Measurements from ENCODE around the gene APOC3. TPM values are rescaled to one million over a fixed set of nuclear protein-coding genes. Genes with fewer than 3 reads are reported as not detected.

APOC3 gene
- polyA plus RNA-seq, 1 donor (not counting 4 experiments of a cell fraction or from before 2014, with no cell fraction given), result not detected

GRCh38 chr11:116807601-116808261 is 22.0 kb upstream of the APOC3 start:
- no peaks in the 10 kb centered on the region for H3K79me2 ChIP-seq (ENCODE audit: control insufficient read depth, insufficient read depth, low read length)
- no peak for FAIRE-seq
- no peak for DNase-seq (ENCODE audit: low read depth, low spot score)
- H3K9ac ChIP-seq (ENCODE audit: control insufficient read depth, extremely low read depth, insufficient read depth, low read length), result no peak overlapping the region
- no peaks in the 10 kb centered on the region for H3K27me3 ChIP-seq (ENCODE audit: control insufficient read depth, extremely low read depth, insufficient read depth, low read length)
- no peak overlapping the region for H3K4me3 ChIP-seq (ENCODE audit: control insufficient read depth in 2 of 3, extremely low read depth in 1 of 3, insufficient read depth in 2 of 3, low read depth in 1 of 3, low read length in 3 of 3)
- H3K9me3 ChIP-seq (ENCODE audit: control insufficient read depth, low read depth, low read length), result no peaks in the 10 kb centered on the region
- H4K20me1 ChIP-seq (ENCODE audit: control insufficient read depth, extremely low read depth, insufficient read depth, low read length), result no peaks in the 10 kb centered on the region
- no peak overlapping the region for H3K4me2 ChIP-seq (ENCODE audit: control insufficient read depth, extremely low read depth, insufficient read depth, low read depth, low read length)
- H3K27ac ChIP-seq (ENCODE audit: control insufficient read depth, insufficient read depth, low read length), result no peak overlapping the region
- no peaks in the 10 kb centered on the region for H3K4me1 ChIP-seq (ENCODE audit: control insufficient read depth, extremely low read depth, insufficient read depth, low read length)
- H3K36me3 ChIP-seq (ENCODE audit: control insufficient read depth in 2 of 2, extremely low read depth in 1 of 2, insufficient read depth in 2 of 2, low read length in 2 of 2), result no peaks in the 10 kb centered on the region
- TF ChIP-seq, protein P1, sequence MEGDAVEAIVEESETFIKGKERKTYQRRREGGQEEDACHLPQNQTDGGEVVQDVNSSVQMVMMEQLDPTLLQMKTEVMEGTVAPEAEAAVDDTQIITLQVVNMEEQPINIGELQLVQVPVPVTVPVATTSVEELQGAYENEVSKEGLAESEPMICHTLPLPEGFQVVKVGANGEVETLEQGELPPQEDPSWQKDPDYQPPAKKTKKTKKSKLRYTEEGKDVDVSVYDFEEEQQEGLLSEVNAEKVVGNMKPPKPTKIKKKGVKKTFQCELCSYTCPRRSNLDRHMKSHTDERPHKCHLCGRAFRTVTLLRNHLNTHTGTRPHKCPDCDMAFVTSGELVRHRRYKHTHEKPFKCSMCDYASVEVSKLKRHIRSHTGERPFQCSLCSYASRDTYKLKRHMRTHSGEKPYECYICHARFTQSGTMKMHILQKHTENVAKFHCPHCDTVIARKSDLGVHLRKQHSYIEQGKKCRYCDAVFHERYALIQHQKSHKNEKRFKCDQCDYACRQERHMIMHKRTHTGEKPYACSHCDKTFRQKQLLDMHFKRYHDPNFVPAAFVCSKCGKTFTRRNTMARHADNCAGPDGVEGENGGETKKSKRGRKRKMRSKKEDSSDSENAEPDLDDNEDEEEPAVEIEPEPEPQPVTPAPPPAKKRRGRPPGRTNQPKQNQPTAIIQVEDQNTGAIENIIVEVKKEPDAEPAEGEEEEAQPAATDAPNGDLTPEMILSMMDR (optimal IDR thresholded peaks at IDR 0.05 in 1 of 3, IDR thresholded peaks at IDR 0.05 in 1 of 3, conservative IDR thresholded peaks at IDR 0.05 in 1 of 3; ENCODE audit: extremely low read depth in 1 of 3, insufficient read depth in 2 of 3, low read length in 3 of 3), result no peak
- TF ChIP-seq EZH2 (IDR thresholded peaks at IDR 0.05; ENCODE audit: low read length), result no peak
- no peaks in the 10 kb centered on the region for H3K9me1 ChIP-seq (ENCODE audit: control insufficient read depth, extremely low read depth, insufficient read depth, low read length)
- dilution Hi-C loops (cut with MboI; ENCODE audit: extremely low pct_ligation_motif_present, low sequenced_read_pairs), result no loop called here
- no peak overlapping the region for H2AFZ ChIP-seq (ENCODE audit: control insufficient read depth, low read length)

GRCh38 chr11:116808262-116809175 is 21.2 kb upstream of the APOC3 start:
- no peaks in the 10 kb centered on the region for H3K27me3 ChIP-seq (ENCODE audit: control insufficient read depth, extremely low read depth, insufficient read depth, low read length)
- no peaks in the 10 kb centered on the region for H4K20me1 ChIP-seq (ENCODE audit: control insufficient read depth, extremely low read depth, insufficient read depth, low read length)
- TF ChIP-seq, protein P1 (optimal IDR thresholded peaks at IDR 0.05 in 1 of 3, IDR thresholded peaks at IDR 0.05 in 1 of 3, conservative IDR thresholded peaks at IDR 0.05 in 1 of 3; ENCODE audit: extremely low read depth in 1 of 3, insufficient read depth in 2 of 3, low read length in 3 of 3), result no peak
- TF ChIP-seq EZH2 (IDR thresholded peaks at IDR 0.05; ENCODE audit: low read length), result no peak
- dilution Hi-C loops (cut with MboI; ENCODE audit: extremely low pct_ligation_motif_present, low sequenced_read_pairs), result no loop called here
- no peaks in the 10 kb centered on the region for H3K36me3 ChIP-seq (ENCODE audit: control insufficient read depth in 2 of 2, extremely low read depth in 1 of 2, insufficient read depth in 2 of 2, low read length in 2 of 2)
- no peak overlapping the region for H3K27ac ChIP-seq (ENCODE audit: control insufficient read depth, insufficient read depth, low read length)
- no peaks in the 10 kb centered on the region for H3K9me3 ChIP-seq (ENCODE audit: control insufficient read depth, low read depth, low read length)
- H3K79me2 ChIP-seq (ENCODE audit: control insufficient read depth, insufficient read depth, low read length), result no peaks in the 10 kb centered on the region
- no peak for FAIRE-seq
- no peaks in the 10 kb centered on the region for H3K4me1 ChIP-seq (ENCODE audit: control insufficient read depth, extremely low read depth, insufficient read depth, low read length)
- H3K9ac ChIP-seq (ENCODE audit: control insufficient read depth, extremely low read depth, insufficient read depth, low read length), result no peak overlapping the region
- H3K4me2 ChIP-seq (ENCODE audit: control insufficient read depth, extremely low read depth, insufficient read depth, low read depth, low read length), result no peak overlapping the region
- no peak overlapping the region for H2AFZ ChIP-seq (ENCODE audit: control insufficient read depth, low read length)
- H3K4me3 ChIP-seq (ENCODE audit: control insufficient read depth in 2 of 3, extremely low read depth in 1 of 3, insufficient read depth in 2 of 3, low read depth in 1 of 3, low read length in 3 of 3), result no peak overlapping the region
- DNase-seq (ENCODE audit: low read depth, low spot score), result no peak
- no peaks in the 10 kb centered on the region for H3K9me1 ChIP-seq (ENCODE audit: control insufficient read depth, extremely low read depth, insufficient read depth, low read length)

Data from keratinocyte (primary cell).